Measurements from ENCODE around the gene OR7C1. TPM values are rescaled to one million over a fixed set of nuclear protein-coding genes. Genes with fewer than 3 reads are reported as not detected.

The OR7C1 gene
- polyA plus RNA-seq, 1 of the 3 experiments (the other 2 are of a cell fraction): not detected

DNA sequence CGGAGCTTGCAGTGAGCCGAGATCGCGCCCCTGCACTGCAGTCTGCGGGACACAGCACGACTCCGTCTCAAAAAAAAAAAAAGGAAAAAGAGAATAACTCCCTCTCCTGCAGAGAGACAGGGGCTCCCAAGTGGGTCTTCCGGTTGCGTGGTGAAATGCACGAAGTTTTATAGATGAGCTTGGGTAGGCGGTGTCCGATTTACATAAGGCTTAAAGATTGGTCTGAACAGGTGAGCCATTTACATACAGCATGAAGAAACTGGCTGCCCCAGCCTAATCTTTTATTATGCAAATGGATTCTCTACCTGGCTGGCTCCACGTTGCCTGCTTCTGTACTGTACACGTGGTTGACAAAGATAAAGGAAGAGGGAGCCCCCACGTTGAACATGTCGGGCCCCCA lies 76.2 kb downstream of the OR7C1 start (continued):
- TF ChIP-seq, protein P1, sequence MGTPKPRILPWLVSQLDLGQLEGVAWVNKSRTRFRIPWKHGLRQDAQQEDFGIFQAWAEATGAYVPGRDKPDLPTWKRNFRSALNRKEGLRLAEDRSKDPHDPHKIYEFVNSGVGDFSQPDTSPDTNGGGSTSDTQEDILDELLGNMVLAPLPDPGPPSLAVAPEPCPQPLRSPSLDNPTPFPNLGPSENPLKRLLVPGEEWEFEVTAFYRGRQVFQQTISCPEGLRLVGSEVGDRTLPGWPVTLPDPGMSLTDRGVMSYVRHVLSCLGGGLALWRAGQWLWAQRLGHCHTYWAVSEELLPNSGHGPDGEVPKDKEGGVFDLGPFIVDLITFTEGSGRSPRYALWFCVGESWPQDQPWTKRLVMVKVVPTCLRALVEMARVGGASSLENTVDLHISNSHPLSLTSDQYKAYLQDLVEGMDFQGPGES (IDR thresholded peaks at IDR 0.05; ENCODE audit: low read depth, low read length): no peak

GRCh38 chr19:14748601-14749000 lies 86.4 kb downstream of the OR7C1 start:
- Histone ChIP-seq H3K79me2 (ENCODE audit: insufficient read depth) (no peaks in the 10 kb centered on the region), H3K4me2 (no peak overlapping the region), H3K4me3 (ENCODE audit: low read depth in 2 of 2, low read length in 1 of 2) (no peak overlapping the region), H3K4me1 (ENCODE audit: control insufficient read depth in 1 of 2, insufficient read depth in 2 of 2, low read depth in 1 of 2, low read length in 1 of 2) (no peaks in the 10 kb centered on the region), H3K36me3 (replicated peaks in 1 of 2; ENCODE audit: control insufficient read depth in 1 of 2, insufficient read depth in 2 of 2, low read length in 1 of 2) (no peaks in the 10 kb centered on the region), H3K27me3 (ENCODE audit: insufficient read depth) (no peaks in the 10 kb centered on the region; the same call in 1 of the 2 replicates), H3K27ac (ENCODE audit: low read depth in 2 of 2, low read length in 1 of 2) (no peak overlapping the region), H3K9me3 (no peaks in the 10 kb centered on the region; the same call in 1 of the 2 replicates), H3F3A (replicated peaks; ENCODE audit: insufficient read depth) (no peaks in the 10 kb centered on the region), H3K9ac (no peak overlapping the region), H2AFZ (ENCODE audit: low read depth) (no peak overlapping the region), H4K20me1 (ENCODE audit: insufficient read depth) (no peaks in the 10 kb centered on the region), H3K9me2 (no peaks in the 10 kb centered on the region)
- TF ChIP-seq, protein P2, sequence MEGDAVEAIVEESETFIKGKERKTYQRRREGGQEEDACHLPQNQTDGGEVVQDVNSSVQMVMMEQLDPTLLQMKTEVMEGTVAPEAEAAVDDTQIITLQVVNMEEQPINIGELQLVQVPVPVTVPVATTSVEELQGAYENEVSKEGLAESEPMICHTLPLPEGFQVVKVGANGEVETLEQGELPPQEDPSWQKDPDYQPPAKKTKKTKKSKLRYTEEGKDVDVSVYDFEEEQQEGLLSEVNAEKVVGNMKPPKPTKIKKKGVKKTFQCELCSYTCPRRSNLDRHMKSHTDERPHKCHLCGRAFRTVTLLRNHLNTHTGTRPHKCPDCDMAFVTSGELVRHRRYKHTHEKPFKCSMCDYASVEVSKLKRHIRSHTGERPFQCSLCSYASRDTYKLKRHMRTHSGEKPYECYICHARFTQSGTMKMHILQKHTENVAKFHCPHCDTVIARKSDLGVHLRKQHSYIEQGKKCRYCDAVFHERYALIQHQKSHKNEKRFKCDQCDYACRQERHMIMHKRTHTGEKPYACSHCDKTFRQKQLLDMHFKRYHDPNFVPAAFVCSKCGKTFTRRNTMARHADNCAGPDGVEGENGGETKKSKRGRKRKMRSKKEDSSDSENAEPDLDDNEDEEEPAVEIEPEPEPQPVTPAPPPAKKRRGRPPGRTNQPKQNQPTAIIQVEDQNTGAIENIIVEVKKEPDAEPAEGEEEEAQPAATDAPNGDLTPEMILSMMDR (IDR thresholded peaks at IDR 0.05): no peak
- no peak for TF ChIP-seq MAX (IDR thresholded peaks at IDR 0.05; ENCODE audit: low read depth)
- TF ChIP-seq, protein P3, sequence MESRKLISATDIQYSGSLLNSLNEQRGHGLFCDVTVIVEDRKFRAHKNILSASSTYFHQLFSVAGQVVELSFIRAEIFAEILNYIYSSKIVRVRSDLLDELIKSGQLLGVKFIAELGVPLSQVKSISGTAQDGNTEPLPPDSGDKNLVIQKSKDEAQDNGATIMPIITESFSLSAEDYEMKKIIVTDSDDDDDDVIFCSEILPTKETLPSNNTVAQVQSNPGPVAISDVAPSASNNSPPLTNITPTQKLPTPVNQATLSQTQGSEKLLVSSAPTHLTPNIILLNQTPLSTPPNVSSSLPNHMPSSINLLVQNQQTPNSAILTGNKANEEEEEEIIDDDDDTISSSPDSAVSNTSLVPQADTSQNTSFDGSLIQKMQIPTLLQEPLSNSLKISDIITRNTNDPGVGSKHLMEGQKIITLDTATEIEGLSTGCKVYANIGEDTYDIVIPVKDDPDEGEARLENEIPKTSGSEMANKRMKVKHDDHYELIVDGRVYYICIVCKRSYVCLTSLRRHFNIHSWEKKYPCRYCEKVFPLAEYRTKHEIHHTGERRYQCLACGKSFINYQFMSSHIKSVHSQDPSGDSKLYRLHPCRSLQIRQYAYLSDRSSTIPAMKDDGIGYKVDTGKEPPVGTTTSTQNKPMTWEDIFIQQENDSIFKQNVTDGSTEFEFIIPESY (IDR thresholded peaks at IDR 0.05; ENCODE audit: borderline replicate concordance, low read depth): no peak
- no peak for TF ChIP-seq RXRA (IDR thresholded peaks at IDR 0.05; ENCODE audit: borderline replicate concordance, low read depth)
- no peak for TF ChIP-seq GATA2 (CRISPR knock-in tag; IDR thresholded peaks at IDR 0.05)
- TF ChIP-seq JUND (IDR thresholded peaks at IDR 0.05): no peak
- no peak for TF ChIP-seq TCF12 (IDR thresholded peaks at IDR 0.05)
- TF ChIP-seq TEAD4 (IDR thresholded peaks at IDR 0.05; ENCODE audit: borderline replicate concordance, insufficient read depth): no peak
- no peak for TF ChIP-seq EP300 (IDR thresholded peaks at IDR 0.05; ENCODE audit: borderline replicate concordance in 1 of 2, low read depth in 1 of 2, low read length in 1 of 2)
- TF ChIP-seq EZH2phosphoT487 (IDR thresholded peaks at IDR 0.05; ENCODE audit: borderline replicate concordance, low read depth): no peak
- no peak for TF ChIP-seq RAD21 (IDR thresholded peaks at IDR 0.05; ENCODE audit: low read length)
- no peak for TF ChIP-seq FOXJ3 (CRISPR knock-in tag; IDR thresholded peaks at IDR 0.05)
- no peak for TF ChIP-seq MXI1 (IDR thresholded peaks at IDR 0.05; ENCODE audit: low read depth, low read length)
- ChIA-PET POLR2A (no interaction called here), CTCF (no interaction called here)
- no peak for DNase-seq
- WGBS (ENCODE audit: low lambda C conversion rate): 31% methylated on average over 6 of the region's 6 CpGs

Small RNA genes lying within 50 kb of the gene (small RNA-seq; reads per million reads assigned to genes)
- 0 reads per million in 7 experiments for gene AC005255.1

Other genes with a start within 250 kb of the OR7C1 start
- gene ADGRE3, start 160.3 kb downstream of the OR7C1 start, polyA plus RNA-seq (2012; rRNA removed): not detected in 2 replicates
- gene ZNF333, start 145.1 kb downstream of the OR7C1 start, polyA plus RNA-seq (2012; rRNA removed): 15.2 and 19.6 TPM in 2 replicates
- gene ADGRE2, start 56.6 kb downstream of the OR7C1 start, polyA plus RNA-seq (2012; rRNA removed): 0.02 TPM in 1 of 2 replicates, not detected in the other
- not detected in 2 replicates for gene OR7A5, start within 50 bp of the OR7C1 start, polyA plus RNA-seq (2012; rRNA removed)
- gene OR7A10, start 13.7 kb upstream of the OR7C1 start, polyA plus RNA-seq (2012; rRNA removed): not detected in 2 replicates
- gene OR7A17, start 50.9 kb upstream of the OR7C1 start, polyA plus RNA-seq (2012; rRNA removed): not detected in 2 replicates
- gene OR7C2, start 106.3 kb upstream of the OR7C1 start, polyA plus RNA-seq (2012; rRNA removed): not detected in 2 replicates
- not detected in 2 replicates for gene SLC1A6, start 144.7 kb upstream of the OR7C1 start, polyA plus RNA-seq (2012; rRNA removed)
- not detected in 2 replicates for gene CASP14, start 214.3 kb upstream of the OR7C1 start, polyA plus RNA-seq (2012; rRNA removed)
- not detected in 2 replicates for gene OR1I1, start 247.0 kb upstream of the OR7C1 start, polyA plus RNA-seq (2012; rRNA removed)